Keratinocyte (primary cell): ENCODE measurements around the gene RASL10A. TPM values are rescaled to one million over a fixed set of nuclear protein-coding genes. Genes with fewer than 3 reads are reported as not detected.

Experiments
- DNase-seq: peaks from one replicate; pipeline ENCODE4 v3.0.0-alpha.2; 2011; ENCODE audit warnings: low read depth, missing footprints, low spot score
- FAIRE-seq: peaks from 2 replicates; lab custom pipeline; 2011; peaks lifted over from hg19 to GRCh38; lab: Jason Lieb, UNC
- H2AFZ ChIP-seq: 2 replicates; pipeline ENCODE4 v1.6.0; 2012; ENCODE audit warnings: low read length, control low read depth, inconsistent platforms; ENCODE audit not compliant: control insufficient read depth
- H3K27ac ChIP-seq: 2 replicates; pipeline ENCODE4 v1.5.1; 2011; ENCODE audit warnings: low read length; ENCODE audit not compliant: control insufficient read depth, insufficient read depth
- H3K27me3 ChIP-seq: 3 replicates; pipeline ENCODE4 v1.6.0; 2011; ENCODE audit warnings: low read length; ENCODE audit not compliant: control insufficient read depth, insufficient read depth; ENCODE audit errors: extremely low read depth
- H3K36me3 ChIP-seq, 2 experiments: 2 replicates in 1 of 2; 3 replicates in 1 of 2; pipeline ENCODE4 v1.5.1; 2011; ENCODE audit warnings: low read length in 2 of 2, mild to moderate bottlenecking in 1 of 2; ENCODE audit not compliant: control insufficient read depth in 2 of 2, insufficient read depth in 2 of 2; ENCODE audit errors: extremely low read depth in 1 of 2
- H3K4me1 ChIP-seq: 3 replicates; pipeline ENCODE4 v1.5.1; 2011; ENCODE audit warnings: low read length; ENCODE audit not compliant: control insufficient read depth, insufficient read depth; ENCODE audit errors: extremely low read depth
- H3K4me2 ChIP-seq: 3 replicates; pipeline ENCODE4 v1.6.0; 2011; ENCODE audit warnings: low read depth, low read length; ENCODE audit not compliant: control insufficient read depth, insufficient read depth; ENCODE audit errors: extremely low read depth
- H3K4me3 ChIP-seq, 3 experiments: fragments of 200-600 bp in 1 of 3; sonication (generic) in 1 of 3; 2 replicates in 2 of 3; 3 replicates in 1 of 3; pipeline ENCODE4 v1.5.1; 2011 to 2016; ENCODE audit warnings: low read length in 3 of 3, mild to moderate bottlenecking in 3 of 3, control low read depth in 2 of 3, inconsistent platforms in 1 of 3, low read depth in 1 of 3, mixed read lengths in 1 of 3, mixed run types in 1 of 3, moderate library complexity in 1 of 3; ENCODE audit not compliant: control insufficient read depth in 2 of 3, insufficient read depth in 2 of 3; ENCODE audit errors: extremely low read depth in 1 of 3
- H3K79me2 ChIP-seq: 2 replicates; pipeline ENCODE4 v1.6.0; 2012; ENCODE audit warnings: low read length; ENCODE audit not compliant: control insufficient read depth, insufficient read depth
- H3K9ac ChIP-seq: 3 replicates; pipeline ENCODE4 v1.6.0; 2011; ENCODE audit warnings: low read length; ENCODE audit not compliant: control insufficient read depth, insufficient read depth; ENCODE audit errors: extremely low read depth
- H3K9me1 ChIP-seq: 3 replicates; pipeline ENCODE4 v1.6.0; 2011; ENCODE audit warnings: low read length; ENCODE audit not compliant: control insufficient read depth, insufficient read depth; ENCODE audit errors: extremely low read depth
- H3K9me3 ChIP-seq: 2 replicates; pipeline ENCODE4 v1.5.1; 2012; ENCODE audit warnings: low read depth, low read length; ENCODE audit not compliant: control insufficient read depth
- H4K20me1 ChIP-seq: 3 replicates; pipeline ENCODE4 v1.6.0; 2011; ENCODE audit warnings: low read length; ENCODE audit not compliant: control insufficient read depth, insufficient read depth; ENCODE audit errors: extremely low read depth
- EZH2 ChIP-seq: IDR thresholded peaks from one replicate; pipeline ENCODE4 v1.6.1; 2012; ENCODE audit warnings: inconsistent platforms, mild to moderate bottlenecking, low read length, moderate library complexity
- dilution Hi-C: fragments of 300-500 bp; cut with MboI; formaldehyde crosslinking; loops from one replicate; pipeline ENCODE4 v1.7.0; 2020; ENCODE audit warnings: low sequenced_read_pairs; ENCODE audit not compliant: extremely low pct_ligation_motif_present
- polyA plus RNA-seq, 5 experiments: library from polyadenylated mRNA; depleted of rRNA in 3 of 5; stranded (reverse) in 3 of 5; stranded (forward) in 1 of 5; unstranded in 1 of 5; fragments of >200 nt; gene quantifications; 1 replicate in 1 of 5; 2 replicates in 3 of 5; 3 replicates in 1 of 5; pipeline versions ENCODE4 v1.2.1 to v1.2.3, GENCODE V29; 2011 to 2012; ENCODE audit warnings: missing spikeins in 2 of 5, low read depth in 1 of 5, low replicate concordance in 1 of 5
- TF ChIP-seq, protein P1 (sequence below), 3 experiments: IDR thresholded peaks in 1 of 3; conservative IDR thresholded peaks in 1 of 3; optimal IDR thresholded peaks in 1 of 3; 2 replicates in 2 of 3; 3 replicates in 1 of 3; pipeline versions ENCODE3 to v1.5.1; 2011; ENCODE audit warnings: low read length in 3 of 3, mild to moderate bottlenecking in 3 of 3, moderate library complexity in 2 of 3, control low read depth in 1 of 3, inconsistent platforms in 1 of 3; ENCODE audit not compliant: insufficient read depth in 2 of 3; ENCODE audit errors: extremely low read depth in 1 of 3

RASL10A gene
- polyA plus RNA-seq, 1 donor (not counting 4 experiments of a cell fraction or from before 2014, with no cell fraction given) = not detected

DNA sequence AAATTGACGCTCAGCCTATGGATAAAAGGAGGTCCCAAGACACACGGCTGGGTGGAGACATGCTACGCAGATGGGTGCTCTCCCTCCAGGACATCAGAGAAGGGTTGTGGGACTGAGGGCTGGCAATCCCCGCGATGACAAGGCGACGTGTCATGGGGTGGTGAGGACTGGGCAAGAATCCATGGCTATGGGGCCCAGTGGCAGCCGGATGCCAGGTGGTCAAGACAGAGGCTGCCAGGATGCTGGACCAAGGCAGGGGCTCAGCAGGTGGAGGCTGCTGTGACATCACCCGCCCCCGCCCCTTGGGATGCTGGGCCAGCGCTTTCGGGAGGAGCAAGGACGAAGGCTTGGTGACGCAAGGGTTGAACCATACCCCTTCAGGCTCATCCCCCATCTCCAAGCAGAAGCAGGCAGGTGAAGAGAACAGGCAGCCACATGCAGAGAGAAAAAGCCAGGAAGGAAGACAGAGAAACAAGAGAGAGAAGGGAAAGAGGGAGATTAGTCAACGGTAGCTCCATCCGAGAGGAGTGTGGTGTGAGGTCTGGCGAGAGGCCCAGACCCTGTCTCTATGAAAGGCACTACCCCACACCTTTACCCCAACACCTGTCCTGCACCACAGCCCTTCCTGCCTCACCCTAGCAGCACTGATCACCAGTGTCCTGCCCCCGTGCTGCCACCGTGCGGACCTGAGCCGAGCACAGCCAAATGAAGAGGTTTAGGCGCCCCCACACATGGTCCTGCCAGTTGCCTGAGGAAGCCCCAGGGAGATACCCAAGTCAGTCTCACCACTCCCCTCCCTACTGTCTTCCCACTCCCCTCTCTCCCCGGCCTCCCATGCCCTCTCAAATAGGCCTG, 24.1 kb upstream of the RASL10A start:
- Histone ChIP-seq H3K9ac (peak overlapping the region; percentile 23), H3K9me1 (peaks cover 6% of the 10 kb centered on the region), H3K4me3 (peak overlapping the region in 1 of 3 experiments; percentile 24), H3K4me1 (peaks cover 51% of the 10 kb centered on the region), H3K9me3 (no peaks in the 10 kb centered on the region), H3K27ac (peak overlapping the region; percentile 29), H3K4me2 (peak overlapping the region; percentile 47), H3K79me2 (no peaks in the 10 kb centered on the region), H2AFZ (no peak overlapping the region), H3K27me3 (no peaks in the 10 kb centered on the region), H4K20me1 (peaks cover 15% of the 10 kb centered on the region), H3K36me3 (peaks cover 29 to 61% of the 10 kb centered on the region in 2 experiments)
- dilution Hi-C loops = no loop called here
- TF ChIP-seq EZH2 = no peak
- TF ChIP-seq, protein P1, sequence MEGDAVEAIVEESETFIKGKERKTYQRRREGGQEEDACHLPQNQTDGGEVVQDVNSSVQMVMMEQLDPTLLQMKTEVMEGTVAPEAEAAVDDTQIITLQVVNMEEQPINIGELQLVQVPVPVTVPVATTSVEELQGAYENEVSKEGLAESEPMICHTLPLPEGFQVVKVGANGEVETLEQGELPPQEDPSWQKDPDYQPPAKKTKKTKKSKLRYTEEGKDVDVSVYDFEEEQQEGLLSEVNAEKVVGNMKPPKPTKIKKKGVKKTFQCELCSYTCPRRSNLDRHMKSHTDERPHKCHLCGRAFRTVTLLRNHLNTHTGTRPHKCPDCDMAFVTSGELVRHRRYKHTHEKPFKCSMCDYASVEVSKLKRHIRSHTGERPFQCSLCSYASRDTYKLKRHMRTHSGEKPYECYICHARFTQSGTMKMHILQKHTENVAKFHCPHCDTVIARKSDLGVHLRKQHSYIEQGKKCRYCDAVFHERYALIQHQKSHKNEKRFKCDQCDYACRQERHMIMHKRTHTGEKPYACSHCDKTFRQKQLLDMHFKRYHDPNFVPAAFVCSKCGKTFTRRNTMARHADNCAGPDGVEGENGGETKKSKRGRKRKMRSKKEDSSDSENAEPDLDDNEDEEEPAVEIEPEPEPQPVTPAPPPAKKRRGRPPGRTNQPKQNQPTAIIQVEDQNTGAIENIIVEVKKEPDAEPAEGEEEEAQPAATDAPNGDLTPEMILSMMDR (optimal IDR thresholded peaks at IDR 0.05 in 1 of 3, IDR thresholded peaks at IDR 0.05 in 1 of 3, conservative IDR thresholded peaks at IDR 0.05 in 1 of 3; ENCODE audit: extremely low read depth in 1 of 3, insufficient read depth in 2 of 3, low read length in 3 of 3) = peak; percentile 30 to 73 (median 32)
- peak; percentile 76 for DNase-seq
- peak; percentile 90 for FAIRE-seq

DNA sequence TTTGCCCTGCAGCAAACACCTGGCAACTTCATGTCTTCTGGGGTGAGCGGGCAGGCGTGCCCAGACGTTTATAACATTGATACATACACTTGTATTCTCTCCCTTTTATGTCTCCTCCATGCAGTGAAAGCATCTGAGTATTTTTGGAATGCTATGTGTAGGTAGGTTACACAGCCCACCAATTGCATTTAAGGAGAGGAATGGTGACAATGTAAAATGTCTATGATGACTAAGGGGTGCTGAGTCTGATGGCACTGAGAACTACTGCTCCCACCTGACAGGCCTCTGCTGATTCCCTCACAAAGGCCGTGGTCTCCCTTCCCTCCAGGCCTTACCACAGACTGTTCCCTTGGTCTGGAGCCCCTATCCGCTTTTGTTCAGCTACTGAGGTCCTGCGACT, 22.9 kb upstream of the RASL10A start:
- dilution Hi-C loops = no loop called here
- peak; percentile 43 for FAIRE-seq
- no peaks in the 10 kb centered on the region for H3K27me3 ChIP-seq
- no peak overlapping the region for H3K4me3 ChIP-seq
- H3K9me3 ChIP-seq = no peaks in the 10 kb centered on the region
- no peak overlapping the region for H3K9ac ChIP-seq
- TF ChIP-seq, protein P1 (optimal IDR thresholded peaks at IDR 0.05 in 1 of 3, IDR thresholded peaks at IDR 0.05 in 1 of 3, conservative IDR thresholded peaks at IDR 0.05 in 1 of 3; ENCODE audit: extremely low read depth in 1 of 3, insufficient read depth in 2 of 3, low read length in 3 of 3) = no peak
- TF ChIP-seq EZH2 = no peak
- no peaks in the 10 kb centered on the region for H3K79me2 ChIP-seq
- H3K4me1 ChIP-seq = peaks cover 39% of the 10 kb centered on the region
- no peak overlapping the region for H3K4me2 ChIP-seq
- H2AFZ ChIP-seq = no peak overlapping the region
- H4K20me1 ChIP-seq = peaks cover 11% of the 10 kb centered on the region
- DNase-seq = no peak
- H3K9me1 ChIP-seq = peaks cover 5% of the 10 kb centered on the region
- no peak overlapping the region for H3K27ac ChIP-seq
- peaks cover 29 to 61% of the 10 kb centered on the region in 2 experiments for H3K36me3 ChIP-seq
